Measurements from ENCODE around the gene CDH5. TPM values are rescaled to one million over a fixed set of nuclear protein-coding genes. Genes with fewer than 3 reads are reported as not detected.
A peak's percentile ranks its signal among the peaks of the same experiment; 100 is the strongest.

Gene CDH5
- total RNA-seq, 1 donor from 2014 or later: not detected

DNA sequence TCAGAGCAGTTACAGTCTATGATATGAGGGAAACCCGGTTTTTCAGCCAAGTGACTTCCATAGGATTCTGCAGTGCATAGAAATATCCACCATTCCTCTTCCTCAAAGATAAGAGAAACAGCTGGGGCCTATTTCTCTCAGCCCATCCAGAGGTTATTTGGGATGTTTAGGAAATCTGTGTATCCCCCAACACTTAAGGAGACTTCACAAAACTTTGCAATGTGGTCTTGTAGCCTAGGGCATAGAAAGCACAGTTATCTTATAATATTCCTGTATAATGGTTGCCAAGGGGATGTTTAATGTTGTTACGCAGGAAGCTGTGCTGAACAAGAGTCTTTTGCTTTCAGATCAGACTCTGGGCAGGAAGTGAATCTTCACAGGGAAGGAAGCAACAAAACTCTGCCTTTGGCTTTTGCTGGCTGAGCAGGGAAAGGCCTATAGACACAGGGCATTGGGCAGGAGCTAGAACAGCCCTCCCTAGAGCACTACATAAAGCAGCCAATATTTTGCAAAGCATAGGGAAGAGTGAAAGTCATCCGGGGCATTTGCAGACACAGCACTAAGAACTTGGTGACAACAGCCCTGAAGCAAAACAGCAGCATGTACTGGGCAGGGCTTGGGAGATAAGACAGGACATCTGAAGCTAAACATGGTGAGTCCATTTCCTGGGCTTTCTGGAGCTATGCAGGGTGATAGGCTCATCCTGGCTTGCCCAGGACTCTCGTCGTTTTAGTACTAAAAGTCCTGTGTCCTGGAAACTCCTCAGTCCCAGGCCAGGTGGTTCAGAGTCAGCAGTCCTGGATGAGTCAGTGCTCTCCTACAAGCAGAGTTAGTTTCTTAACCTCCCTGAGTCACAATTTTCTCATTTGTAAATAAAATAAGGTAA lies 41.9 kb downstream of the CDH5 start:
- no peak for DNase-seq (ENCODE audit: low spot score)
- no peak overlapping the region for H3K9ac ChIP-seq
- H3K27me3 ChIP-seq: peaks cover 27% of the 10 kb centered on the region
- H4K20me1 ChIP-seq (ENCODE audit: low read depth): no peaks in the 10 kb centered on the region
- no peaks in the 10 kb centered on the region for H3K36me3 Mint-ChIP-seq
- no peaks in the 10 kb centered on the region for H3K9me3 ChIP-seq (ENCODE audit: low read depth)
- H3K4me1 Mint-ChIP-seq: peaks cover 17% of the 10 kb centered on the region
- H3K27me3 Mint-ChIP-seq (ENCODE audit: insufficient read depth, low read depth): peaks cover 9% of the 10 kb centered on the region
- H3F3A ChIP-seq (ENCODE audit: low read depth): peaks cover 11% of the 10 kb centered on the region
- no peaks in the 10 kb centered on the region for H3K36me3 ChIP-seq
- H3K27ac ChIP-seq: no peak overlapping the region
- no peaks in the 10 kb centered on the region for H3K79me2 ChIP-seq (ENCODE audit: low read depth)
- H3K4me2 ChIP-seq: no peak overlapping the region
- H2AFZ ChIP-seq (replicated peaks): peak overlapping the region; percentile 39
- peaks cover 11% of the 10 kb centered on the region for H3K9me3 Mint-ChIP-seq
- peak overlapping the region; percentile 54 for H3K4me3 Mint-ChIP-seq
- TF ChIP-seq CTCF (IDR thresholded peaks at IDR 0.05) (no peak), EZH2 (IDR thresholded peaks at IDR 0.05) (no peak), EZH2phosphoT487 (IDR thresholded peaks at IDR 0.05) (no peak)
- no peaks in the 10 kb centered on the region for H3K4me1 ChIP-seq
- no peak overlapping the region for H3K4me3 ChIP-seq
- H3K27ac Mint-ChIP-seq: peak overlapping the region; percentile 89

DNA sequence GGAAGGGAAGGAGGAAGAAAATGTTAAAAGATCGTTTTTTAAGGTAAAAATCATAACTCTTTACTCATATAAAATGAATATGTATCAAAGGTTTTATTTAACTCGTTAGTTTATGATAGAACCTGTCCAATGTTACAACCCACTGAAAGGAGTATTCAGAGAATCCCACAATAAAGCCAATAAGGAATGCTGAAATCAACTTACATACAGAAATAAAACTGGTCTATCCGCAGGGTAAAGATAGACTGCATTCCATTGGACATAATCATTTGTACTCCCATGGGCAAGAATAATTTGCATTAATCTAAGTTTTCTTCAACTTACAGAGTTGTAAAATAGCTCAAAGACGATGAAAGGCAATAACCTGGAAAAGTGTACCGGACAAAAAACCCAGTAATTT lies 42.7 kb downstream of the CDH5 start:
- H3K36me3 Mint-ChIP-seq: no peaks in the 10 kb centered on the region
- Histone ChIP-seq H2AFZ (replicated peaks) (no peak overlapping the region), H3K27me3 (peaks cover 27% of the 10 kb centered on the region), H3K9me3 (ENCODE audit: low read depth) (no peaks in the 10 kb centered on the region), H3K36me3 (no peaks in the 10 kb centered on the region), H3K4me2 (no peak overlapping the region), H3K27ac (no peak overlapping the region), H4K20me1 (ENCODE audit: low read depth) (no peaks in the 10 kb centered on the region), H3K4me1 (no peaks in the 10 kb centered on the region), H3K79me2 (ENCODE audit: low read depth) (no peaks in the 10 kb centered on the region), H3K9ac (no peak overlapping the region), H3K4me3 (no peak overlapping the region), H3F3A (ENCODE audit: low read depth) (peaks cover 11% of the 10 kb centered on the region)
- H3K4me3 Mint-ChIP-seq: no peak overlapping the region
- DNase-seq (ENCODE audit: low spot score): no peak
- no peak for TF ChIP-seq EZH2phosphoT487 (IDR thresholded peaks at IDR 0.05)
- no peak for TF ChIP-seq EZH2 (IDR thresholded peaks at IDR 0.05)
- no peak for TF ChIP-seq CTCF (IDR thresholded peaks at IDR 0.05)
- H3K9me3 Mint-ChIP-seq: peaks cover 14% of the 10 kb centered on the region
- peaks cover 17% of the 10 kb centered on the region for H3K4me1 Mint-ChIP-seq
- H3K27me3 Mint-ChIP-seq (ENCODE audit: insufficient read depth, low read depth): peaks cover 5% of the 10 kb centered on the region
- H3K27ac Mint-ChIP-seq: no peak overlapping the region

DNA sequence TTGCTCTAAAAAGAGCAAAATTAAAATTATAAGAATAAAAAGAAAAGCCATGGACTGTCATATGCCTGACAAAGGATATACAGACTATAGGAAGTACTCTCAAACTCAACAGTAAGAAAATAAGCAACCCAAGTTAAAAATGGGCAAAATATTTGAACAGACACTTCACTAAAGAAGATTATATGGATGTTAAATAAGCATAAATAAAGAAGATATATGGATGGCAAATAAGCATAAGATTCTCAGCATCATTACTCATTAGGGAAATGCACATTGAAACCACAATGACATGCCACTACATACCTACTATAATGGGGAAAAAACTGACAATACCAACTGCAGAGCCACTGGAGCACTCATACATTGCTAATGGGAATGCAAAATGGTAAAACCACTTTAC lies 45.7 kb downstream of the CDH5 start:
- no peak overlapping the region for H3K4me2 ChIP-seq
- no peak overlapping the region for H3K9ac ChIP-seq
- peaks cover 21% of the 10 kb centered on the region for H3F3A ChIP-seq (ENCODE audit: low read depth)
- DNase-seq (ENCODE audit: low spot score): no peak
- Mint-ChIP-seq H3K4me1 (peaks cover 14% of the 10 kb centered on the region), H3K27ac (no peak overlapping the region), H3K36me3 (peaks cover 2% of the 10 kb centered on the region), H3K4me3 (no peak overlapping the region), H3K9me3 (peaks cover 13% of the 10 kb centered on the region), H3K27me3 (ENCODE audit: insufficient read depth, low read depth) (peaks cover 6% of the 10 kb centered on the region)
- H3K27ac ChIP-seq: no peak overlapping the region
- no peaks in the 10 kb centered on the region for H4K20me1 ChIP-seq (ENCODE audit: low read depth)
- peaks cover 9% of the 10 kb centered on the region for H3K27me3 ChIP-seq
- H3K9me3 ChIP-seq (ENCODE audit: low read depth): no peaks in the 10 kb centered on the region
- no peaks in the 10 kb centered on the region for H3K79me2 ChIP-seq (ENCODE audit: low read depth)
- H3K4me1 ChIP-seq: peaks cover 7% of the 10 kb centered on the region
- no peak for TF ChIP-seq EZH2phosphoT487 (IDR thresholded peaks at IDR 0.05)
- no peak for TF ChIP-seq EZH2 (IDR thresholded peaks at IDR 0.05)
- no peak for TF ChIP-seq CTCF (IDR thresholded peaks at IDR 0.05)
- H3K4me3 ChIP-seq: no peak overlapping the region
- H3K36me3 ChIP-seq: no peaks in the 10 kb centered on the region
- no peak overlapping the region for H2AFZ ChIP-seq (replicated peaks)

All from neural progenitor cell (in vitro differentiated cells).